Measurements from ENCODE around the gene TRMU. TPM values are rescaled to one million over a fixed set of nuclear protein-coding genes. Genes with fewer than 3 reads are reported as not detected.
"Not testable (repeated sequence)": the region's sequence is repeated elsewhere in the genome, so short reads cannot be mapped to it uniquely, and the experiment has no call there.

TRMU gene
- total and polyA plus RNA-seq, 4 donors = 22.5 to 64.4 (median 47.6) TPM

GRCh38 chr22:46299101-46299500 is 36.4 kb upstream of the TRMU start:
- H3K27ac ChIP-seq (ENCODE audit: low read depth, low read length) = no peak overlapping the region
- H3K4me1 ChIP-seq (ENCODE audit: control insufficient read depth, insufficient read depth, low read length) = peaks cover 25% of the 10 kb centered on the region
- peaks cover 5% of the 10 kb centered on the region for H3K36me3 ChIP-seq (ENCODE audit: control insufficient read depth, insufficient read depth, low read length)
- no peaks in the 10 kb centered on the region for H3K27me3 ChIP-seq (ENCODE audit: control insufficient read depth, insufficient read depth, low read length)
- WGBS (ENCODE audit: insufficient coverage) = 94% methylated on average over 13 of the region's 13 CpGs
- no peaks in the 10 kb centered on the region for H3K9me3 ChIP-seq (ENCODE audit: control insufficient read depth, insufficient read depth, low read length)
- H3K4me3 ChIP-seq (ENCODE audit: low read depth, low read length) = no peak overlapping the region
- no peak for DNase-seq (ENCODE audit: low read depth in 4 of 6, low spot score in 6 of 6)

GRCh38 chr22:46300491-46300890 is 35.0 kb upstream of the TRMU start:
- no peaks in the 10 kb centered on the region for H3K9me3 ChIP-seq (ENCODE audit: control insufficient read depth, insufficient read depth, low read length)
- no peak overlapping the region for H3K27ac ChIP-seq (ENCODE audit: low read depth, low read length)
- H3K4me1 ChIP-seq (ENCODE audit: control insufficient read depth, insufficient read depth, low read length) = peaks cover 21% of the 10 kb centered on the region
- DNase-seq (ENCODE audit: low read depth in 4 of 6, low spot score in 6 of 6) = no peak
- peaks cover 2% of the 10 kb centered on the region for H3K36me3 ChIP-seq (ENCODE audit: control insufficient read depth, insufficient read depth, low read length)
- no peaks in the 10 kb centered on the region for H3K27me3 ChIP-seq (ENCODE audit: control insufficient read depth, insufficient read depth, low read length)
- WGBS (ENCODE audit: insufficient coverage) = 91% methylated on average over 4 of the region's 7 CpGs
- no peak overlapping the region for H3K4me3 ChIP-seq (ENCODE audit: low read depth, low read length)

- Histone ChIP-seq H3K27ac (ENCODE audit: low read depth, low read length) (no peak overlapping the region), H3K9me3 (ENCODE audit: control insufficient read depth, insufficient read depth, low read length) (no peaks in the 10 kb centered on the region), H3K27me3 (ENCODE audit: control insufficient read depth, insufficient read depth, low read length) (no peaks in the 10 kb centered on the region), H3K4me1 (ENCODE audit: control insufficient read depth, insufficient read depth, low read length) (no peaks in the 10 kb centered on the region), H3K36me3 (ENCODE audit: control insufficient read depth, insufficient read depth, low read length) (peaks cover 6% of the 10 kb centered on the region), H3K4me3 (ENCODE audit: low read depth, low read length) (no peak overlapping the region)
- DNase-seq (ENCODE audit: low read depth in 4 of 6, low spot score in 6 of 6) = no peak
- WGBS (ENCODE audit: insufficient coverage) = 81% methylated on average over 2 of the region's 7 CpGs
These were observed 32.1 kb upstream of the TRMU start for GRCh38 chr22:46303347-46303965.

GRCh38 chr22:46308283-46308988 is 27.1 kb upstream of the TRMU start:
- peaks cover 25% of the 10 kb centered on the region for H3K36me3 ChIP-seq (ENCODE audit: control insufficient read depth, insufficient read depth, low read length)
- H3K9me3 ChIP-seq (ENCODE audit: control insufficient read depth, insufficient read depth, low read length) = no peaks in the 10 kb centered on the region
- H3K4me1 ChIP-seq (ENCODE audit: control insufficient read depth, insufficient read depth, low read length) = no peaks in the 10 kb centered on the region
- H3K4me3 ChIP-seq (ENCODE audit: low read depth, low read length) = no peak overlapping the region
- H3K27me3 ChIP-seq (ENCODE audit: control insufficient read depth, insufficient read depth, low read length) = no peaks in the 10 kb centered on the region
- WGBS (ENCODE audit: insufficient coverage) = 96% methylated on average over 17 of the region's 23 CpGs
- no peak for DNase-seq (ENCODE audit: low read depth in 4 of 6, low spot score in 6 of 6)
- no peak overlapping the region for H3K27ac ChIP-seq (ENCODE audit: low read depth, low read length)

GRCh38 chr22:46309526-46310085 is 25.9 kb upstream of the TRMU start:
- H3K36me3 ChIP-seq (ENCODE audit: control insufficient read depth, insufficient read depth, low read length) = peaks cover 25% of the 10 kb centered on the region
- no peaks in the 10 kb centered on the region for H3K4me1 ChIP-seq (ENCODE audit: control insufficient read depth, insufficient read depth, low read length)
- no peak overlapping the region for H3K4me3 ChIP-seq (ENCODE audit: low read depth, low read length)
- H3K27ac ChIP-seq (ENCODE audit: low read depth, low read length) = no peak overlapping the region
- no peaks in the 10 kb centered on the region for H3K27me3 ChIP-seq (ENCODE audit: control insufficient read depth, insufficient read depth, low read length)
- DNase-seq (ENCODE audit: low read depth in 4 of 6, low spot score in 6 of 6) = no peak
- H3K9me3 ChIP-seq (ENCODE audit: control insufficient read depth, insufficient read depth, low read length) = no peaks in the 10 kb centered on the region
- WGBS (ENCODE audit: insufficient coverage) = 95% methylated on average over 14 of the region's 15 CpGs

GRCh38 chr22:46312056-46312455 is 23.5 kb upstream of the TRMU start:
- DNase-seq (ENCODE audit: low read depth in 4 of 6, low spot score in 6 of 6) = no peak
- Histone ChIP-seq H3K27me3 (ENCODE audit: control insufficient read depth, insufficient read depth, low read length) (no peaks in the 10 kb centered on the region), H3K4me1 (ENCODE audit: control insufficient read depth, insufficient read depth, low read length) (no peaks in the 10 kb centered on the region), H3K9me3 (ENCODE audit: control insufficient read depth, insufficient read depth, low read length) (no peaks in the 10 kb centered on the region), H3K27ac (ENCODE audit: low read depth, low read length) (no peak overlapping the region), H3K36me3 (ENCODE audit: control insufficient read depth, insufficient read depth, low read length) (peaks cover 27% of the 10 kb centered on the region), H3K4me3 (ENCODE audit: low read depth, low read length) (no peak overlapping the region)
- WGBS (ENCODE audit: insufficient coverage) = 98% methylated on average over 7 of the region's 8 CpGs

- not testable (repeated sequence) for DNase-seq (ENCODE audit: low read depth in 4 of 6, low spot score in 6 of 6); H3K4me1 ChIP-seq (ENCODE audit: control insufficient read depth, insufficient read depth, low read length); H3K27me3 ChIP-seq (ENCODE audit: control insufficient read depth, insufficient read depth, low read length); H3K4me3 ChIP-seq (ENCODE audit: low read depth, low read length); H3K9me3 ChIP-seq (ENCODE audit: control insufficient read depth, insufficient read depth, low read length); H3K27ac ChIP-seq (ENCODE audit: low read depth, low read length)
- H3K36me3 ChIP-seq (ENCODE audit: control insufficient read depth, insufficient read depth, low read length) = peaks cover 32% of the 10 kb centered on the region
- whole genome bisulfite sequencing (ENCODE audit: insufficient coverage) = no CpG with 5 or more reads among the region's 2 CpGs
These were observed 22.7 kb upstream of the TRMU start for GRCh38 chr22:46312848-46313247.

- no peaks in the 10 kb centered on the region for H3K4me1 ChIP-seq (ENCODE audit: control insufficient read depth, insufficient read depth, low read length)
- no peaks in the 10 kb centered on the region for H3K27me3 ChIP-seq (ENCODE audit: control insufficient read depth, insufficient read depth, low read length)
- peaks cover 40% of the 10 kb centered on the region for H3K36me3 ChIP-seq (ENCODE audit: control insufficient read depth, insufficient read depth, low read length)
- no peak for DNase-seq (ENCODE audit: low read depth in 4 of 6, low spot score in 6 of 6)
- WGBS (ENCODE audit: insufficient coverage) = 91% methylated on average over 4 of the region's 12 CpGs
- no peak overlapping the region for H3K27ac ChIP-seq (ENCODE audit: low read depth, low read length)
- no peaks in the 10 kb centered on the region for H3K9me3 ChIP-seq (ENCODE audit: control insufficient read depth, insufficient read depth, low read length)
- H3K4me3 ChIP-seq (ENCODE audit: low read depth, low read length) = no peak overlapping the region
These were observed 19.5 kb upstream of the TRMU start for GRCh38 chr22:46315976-46316375.

GRCh38 chr22:46317646-46318045 is 17.9 kb upstream of the TRMU start:
- no peak for DNase-seq (ENCODE audit: low read depth in 4 of 6, low spot score in 6 of 6)

GRCh38 chr22:46318576-46318975 is 16.9 kb upstream of the TRMU start:
- WGBS (ENCODE audit: insufficient coverage) = 97% methylated on average over 15 of the region's 15 CpGs
- H3K9me3 ChIP-seq (ENCODE audit: control insufficient read depth, insufficient read depth, low read length) = no peaks in the 10 kb centered on the region
- no peak overlapping the region for H3K4me3 ChIP-seq (ENCODE audit: low read depth, low read length)
- peaks cover 52% of the 10 kb centered on the region for H3K36me3 ChIP-seq (ENCODE audit: control insufficient read depth, insufficient read depth, low read length)
- H3K4me1 ChIP-seq (ENCODE audit: control insufficient read depth, insufficient read depth, low read length) = no peaks in the 10 kb centered on the region
- DNase-seq (ENCODE audit: low read depth in 4 of 6, low spot score in 6 of 6) = no peak
- H3K27me3 ChIP-seq (ENCODE audit: control insufficient read depth, insufficient read depth, low read length) = no peaks in the 10 kb centered on the region
- no peak overlapping the region for H3K27ac ChIP-seq (ENCODE audit: low read depth, low read length)

More at GRCh38 chr22:46317646-46318045, 17.9 kb upstream of the TRMU start:
- Histone ChIP-seq H3K36me3 (ENCODE audit: control insufficient read depth, insufficient read depth, low read length) (peaks cover 44% of the 10 kb centered on the region), H3K27me3 (ENCODE audit: control insufficient read depth, insufficient read depth, low read length) (no peaks in the 10 kb centered on the region), H3K9me3 (ENCODE audit: control insufficient read depth, insufficient read depth, low read length) (no peaks in the 10 kb centered on the region), H3K4me1 (ENCODE audit: control insufficient read depth, insufficient read depth, low read length) (no peaks in the 10 kb centered on the region), H3K27ac (ENCODE audit: low read depth, low read length) (no peak overlapping the region), H3K4me3 (ENCODE audit: low read depth, low read length) (no peak overlapping the region)
- 94% methylated on average over 19 of the region's 20 CpGs for WGBS (ENCODE audit: insufficient coverage)
